GM19238 (cell line): ENCODE data around the gene STK32B.
"Not testable (repeated sequence)": the region's sequence is repeated elsewhere in the genome, so short reads cannot be mapped to it uniquely, and the experiment has no call there.

Experiments
- DNase-seq: peaks from one replicate; pipeline ENCODE4 v3.0.0; 2011; ENCODE audit warnings: low spot score; ENCODE audit not compliant: insufficient read length

The STK32B gene

DNA sequence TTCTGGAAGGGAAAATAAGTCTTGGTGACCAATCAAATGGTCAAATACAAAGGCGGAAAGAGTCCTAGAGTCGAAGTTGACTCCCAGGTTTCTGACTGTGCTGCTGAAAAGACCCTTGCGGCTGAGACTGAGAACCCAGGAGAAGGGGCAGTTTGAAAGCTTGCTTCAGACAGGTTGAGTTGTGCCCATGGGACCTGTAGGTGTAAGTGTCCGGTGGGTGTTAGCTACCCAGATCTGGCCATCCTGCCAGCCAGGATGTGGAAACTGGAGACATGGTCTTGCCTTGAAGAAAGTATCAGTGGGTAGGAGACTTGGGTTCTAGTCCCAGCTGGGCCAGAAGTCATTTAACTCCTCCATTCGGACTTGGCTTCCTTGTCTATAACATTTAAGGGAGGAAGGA, 381.9 kb downstream of the STK32B start:
- no peak for DNase-seq

DNA sequence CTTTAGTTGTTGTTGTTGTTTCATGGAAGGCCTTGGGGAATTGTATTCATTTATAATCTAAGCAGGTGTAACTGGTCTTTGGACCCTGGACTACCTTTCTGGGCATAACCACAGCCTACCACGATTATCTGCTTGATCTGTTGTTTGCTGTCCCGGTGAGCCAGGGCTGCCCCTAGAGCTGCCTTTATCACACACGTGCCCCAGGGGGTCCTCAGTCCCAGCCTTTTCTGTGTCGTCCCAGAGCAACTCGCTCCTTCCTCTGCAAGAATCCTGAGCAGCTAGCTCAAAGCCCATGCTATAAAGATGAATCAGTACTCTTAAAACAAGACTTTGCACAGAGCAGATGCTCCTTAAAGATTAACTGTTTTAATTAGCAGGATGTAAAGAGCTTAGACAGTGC, 383.9 kb downstream of the STK32B start:
- no peak for DNase-seq

DNA sequence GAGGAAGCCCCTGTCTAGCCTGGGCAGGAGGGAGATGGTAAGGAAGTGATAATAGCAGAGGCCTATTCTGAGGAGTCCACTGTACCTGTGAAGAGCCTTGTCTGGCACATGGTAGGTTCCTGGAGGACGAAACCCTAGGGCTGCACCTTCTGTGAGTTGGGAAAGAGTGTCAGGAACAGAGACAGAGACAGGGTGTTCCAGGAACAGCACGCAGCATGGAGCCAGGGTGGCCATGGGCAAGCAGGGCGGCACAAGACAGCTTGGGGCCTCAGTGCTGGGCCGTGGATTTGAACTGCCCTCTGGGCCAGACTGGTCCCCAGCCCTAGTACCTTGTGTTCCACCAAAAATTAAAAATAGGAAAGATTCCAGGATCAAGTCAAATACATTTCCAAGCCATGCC, 384.5 kb downstream of the STK32B start:
- DNase-seq = no peak

DNA sequence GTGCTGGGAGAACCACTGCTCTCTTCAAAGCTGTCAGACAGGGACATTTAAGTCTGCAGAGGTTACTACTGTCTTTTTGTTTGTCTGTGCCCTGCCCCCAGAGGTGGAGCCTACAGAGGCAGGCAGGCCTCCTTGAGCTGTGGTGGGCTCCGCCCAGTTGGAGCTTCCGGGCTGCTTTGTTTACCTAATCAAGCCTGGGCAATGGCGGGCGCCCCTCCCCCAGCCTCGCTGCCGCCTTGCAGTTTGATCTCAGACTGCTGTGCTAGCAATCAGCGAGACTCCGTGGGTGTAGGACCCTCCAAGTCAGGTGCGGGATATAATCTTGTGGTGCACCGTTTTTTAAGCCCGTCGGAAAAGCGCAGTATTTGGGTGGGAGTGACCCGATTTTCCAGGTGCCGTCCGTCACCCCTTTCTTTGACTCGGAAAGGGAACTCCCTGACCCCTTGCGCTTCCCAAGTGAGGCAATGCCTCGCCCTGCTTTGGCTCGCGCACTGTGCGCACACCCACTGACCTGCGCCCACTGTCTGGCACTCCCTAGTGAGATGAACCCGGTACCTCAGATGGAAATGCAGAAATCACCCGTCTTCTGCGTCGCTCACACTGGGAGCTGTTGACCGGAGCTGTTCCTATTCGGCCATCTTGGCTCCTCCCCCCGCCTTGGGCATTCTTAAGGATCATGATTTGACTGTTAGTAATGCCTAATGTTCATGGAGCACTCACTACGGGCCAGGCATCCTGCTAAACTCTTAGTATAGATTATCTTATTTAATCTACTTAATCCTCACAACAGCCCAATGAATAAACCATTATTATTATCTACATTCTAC, 392.9 kb downstream of the STK32B start:
- DNase-seq = not testable (repeated sequence)

DNA sequence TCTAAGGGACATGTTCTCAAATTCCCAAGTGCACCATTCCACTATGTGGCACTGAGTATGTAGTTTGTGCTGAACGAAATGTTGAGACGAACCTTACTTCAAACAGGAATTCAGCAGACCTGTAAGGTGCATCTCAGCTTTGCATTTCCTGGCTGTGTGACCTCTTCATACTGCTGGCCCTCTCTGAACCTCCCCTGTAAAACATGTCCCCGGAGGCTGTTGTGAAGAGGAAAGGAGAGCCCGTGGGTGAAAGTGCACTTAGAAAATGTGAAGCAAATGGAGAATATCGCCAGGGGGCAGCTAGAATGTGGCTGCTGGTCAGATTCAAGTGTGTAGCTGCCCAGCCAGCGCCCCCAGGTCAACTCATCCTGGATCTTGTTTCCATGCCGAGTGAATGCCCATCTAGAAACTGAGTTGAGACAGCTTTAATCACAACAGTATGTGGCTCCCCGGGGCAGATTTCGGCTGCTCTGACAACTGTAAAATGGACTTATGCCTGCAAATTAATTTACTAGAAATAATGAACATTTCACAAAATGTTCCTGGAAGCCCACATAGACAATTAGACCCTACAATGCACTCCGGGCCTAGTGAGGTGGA, 393.7 kb downstream of the STK32B start:
- no peak for DNase-seq

DNA sequence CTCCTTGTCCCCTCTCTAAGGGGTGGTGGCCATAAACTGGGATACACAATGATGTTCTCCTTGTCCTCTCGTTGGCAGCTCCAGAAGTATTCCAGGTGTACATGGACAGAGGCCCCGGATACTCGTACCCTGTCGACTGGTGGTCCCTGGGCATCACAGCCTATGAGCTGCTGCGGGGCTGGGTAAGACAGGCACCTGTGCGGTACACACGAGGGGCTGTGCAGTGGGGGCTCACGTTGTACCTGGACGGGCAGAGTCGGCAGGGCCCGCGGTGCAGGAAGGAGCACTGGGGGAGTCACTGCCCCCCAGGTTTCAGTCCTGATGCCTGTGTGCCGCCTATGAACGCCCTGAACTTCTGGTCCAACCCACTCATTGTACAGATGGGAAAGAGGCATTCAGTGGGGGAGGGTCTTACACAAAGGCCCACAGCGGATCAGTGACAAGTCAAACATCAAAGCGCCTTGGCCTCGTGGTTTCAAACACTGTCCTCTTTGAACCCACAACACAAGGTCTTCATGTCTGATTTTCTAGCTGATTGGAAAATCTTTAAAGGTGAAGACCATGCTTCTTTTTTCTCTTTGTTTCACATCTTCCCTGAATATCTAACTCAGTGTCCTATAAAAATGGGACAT, 395.4 kb downstream of the STK32B start:
- DNase-seq = no peak

DNA sequence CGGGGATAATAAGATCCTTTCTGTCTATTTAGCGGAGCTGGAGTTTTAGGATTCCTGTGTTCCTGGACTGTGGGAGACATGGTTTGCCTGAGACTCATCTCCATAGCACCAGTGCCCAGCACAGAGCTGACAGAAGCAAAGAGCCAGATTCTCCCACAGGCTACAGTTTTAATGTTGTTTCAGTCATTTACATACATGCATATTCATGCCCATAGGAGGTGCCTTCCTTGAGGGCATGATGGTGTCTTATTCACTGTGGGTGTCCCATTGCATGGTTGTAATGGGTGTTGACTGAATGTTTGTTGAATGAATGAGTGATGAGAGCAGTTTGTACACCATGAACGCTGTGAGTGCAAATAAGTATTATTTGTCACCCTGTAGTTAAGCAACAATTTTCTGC, 396.5 kb downstream of the STK32B start:
- no peak for DNase-seq

DNA sequence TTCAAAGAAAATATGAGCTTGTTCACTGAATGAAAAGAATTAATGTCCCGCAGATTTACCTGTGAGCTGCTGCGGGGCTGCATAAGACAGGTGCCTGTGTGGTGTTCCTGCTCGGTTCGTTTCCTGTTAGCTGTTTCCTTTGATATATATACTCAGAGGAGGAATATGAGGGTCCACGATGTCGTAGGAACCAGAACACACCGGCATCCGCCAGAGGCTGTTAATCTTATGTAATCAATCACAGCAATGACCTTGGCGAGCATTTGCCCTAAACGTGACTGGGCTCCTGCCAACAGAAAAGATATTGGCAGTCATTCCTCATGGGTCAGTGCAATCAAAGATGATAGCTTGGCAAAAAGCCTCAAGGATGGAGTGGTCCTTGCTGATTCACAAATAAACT, 396.9 kb downstream of the STK32B start:
- no peak for DNase-seq

DNA sequence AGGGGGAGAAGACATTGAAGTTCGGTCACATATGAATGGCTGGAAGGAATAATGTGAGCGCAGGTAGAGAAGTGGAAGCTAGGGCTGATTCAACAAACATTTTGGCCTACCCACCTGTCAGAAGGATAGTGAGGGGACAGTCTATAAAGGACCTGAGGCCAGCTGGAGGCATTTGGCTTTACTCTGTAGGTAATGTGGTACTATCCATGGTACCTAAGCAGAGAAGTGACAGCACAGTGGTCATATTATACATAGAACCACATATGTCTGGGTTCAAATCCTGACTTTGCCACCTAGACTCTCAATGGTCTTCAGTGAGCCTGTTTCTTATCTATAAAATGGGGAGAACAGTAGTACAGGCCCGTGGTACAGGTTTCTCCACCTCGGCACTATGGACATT, 400.0 kb downstream of the STK32B start:
- DNase-seq = no peak

DNA sequence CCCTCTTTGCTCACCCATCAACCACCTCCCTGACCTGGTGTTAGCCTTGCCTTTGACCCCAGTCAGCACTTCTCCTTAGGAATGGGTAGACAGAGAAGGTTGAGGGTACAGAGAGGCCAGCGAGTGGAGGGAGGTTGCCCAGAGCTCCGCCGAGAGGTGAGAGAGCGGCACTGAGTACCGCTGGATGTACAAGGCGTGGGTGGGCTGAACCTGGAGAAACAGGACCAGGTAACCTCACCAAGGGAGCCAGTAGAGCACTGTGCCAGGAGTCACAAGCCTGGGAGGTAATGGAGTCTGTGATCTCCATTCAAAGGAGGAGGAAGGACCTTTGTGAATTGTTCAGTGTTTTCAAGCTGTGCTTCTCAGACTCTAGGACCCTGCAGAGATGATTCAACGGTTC, 400.9 kb downstream of the STK32B start:
- no peak for DNase-seq

DNA sequence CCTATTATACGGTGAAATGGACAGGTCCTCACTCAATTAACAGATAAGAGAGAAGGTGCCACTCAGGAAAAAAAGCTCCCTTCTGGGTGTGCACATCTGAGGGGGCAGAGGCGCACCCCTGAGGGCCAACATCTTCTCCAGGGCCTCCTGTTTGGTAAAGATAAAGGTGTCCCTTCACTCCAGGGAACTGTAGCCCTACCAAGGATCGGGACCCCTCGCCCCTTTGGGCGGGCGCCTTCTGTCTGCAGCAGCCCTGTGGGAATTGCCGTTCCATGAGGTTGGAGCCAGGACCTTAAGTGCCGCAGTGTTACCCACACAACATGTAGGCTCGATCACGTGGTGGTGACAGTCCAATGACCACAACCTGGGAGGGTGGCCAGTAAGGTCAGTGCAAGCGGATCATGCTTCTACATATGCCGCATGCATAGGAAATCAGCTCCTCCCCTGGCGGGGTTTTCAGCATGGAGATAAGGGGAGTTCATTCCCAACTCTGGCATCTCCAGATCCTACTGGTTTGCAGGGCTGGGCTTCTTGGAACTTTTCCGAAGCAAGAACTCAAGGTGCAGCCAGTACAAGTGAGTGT, 403.8 kb downstream of the STK32B start:
- no peak for DNase-seq

DNA sequence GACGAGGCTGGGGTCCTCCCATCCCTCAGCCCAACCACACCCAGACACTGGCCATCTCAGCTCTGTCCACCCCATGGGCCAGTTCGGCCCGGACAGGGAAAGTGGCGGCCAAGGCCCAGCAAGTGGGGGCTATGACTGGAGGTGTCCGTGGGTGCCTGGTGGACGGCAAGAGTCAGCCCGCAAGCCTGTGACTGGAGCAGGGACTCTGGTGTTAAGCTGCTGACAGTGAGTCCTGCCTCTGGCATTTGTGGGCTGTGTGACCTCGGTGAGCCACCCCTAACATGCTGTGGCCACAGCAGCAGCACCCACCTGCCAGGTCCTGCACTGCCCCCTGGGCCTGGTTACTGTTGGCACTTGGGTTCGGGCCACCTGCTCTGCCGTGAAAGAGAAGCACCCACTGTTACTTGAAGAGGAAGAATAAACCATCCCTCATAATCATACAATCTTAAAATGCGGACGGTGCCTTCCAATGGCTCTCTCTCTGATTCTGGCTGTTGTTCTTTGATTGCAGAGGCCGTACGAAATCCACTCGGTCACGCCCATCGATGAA, 405.1 kb downstream of the STK32B start:
- DNase-seq = no peak

DNA sequence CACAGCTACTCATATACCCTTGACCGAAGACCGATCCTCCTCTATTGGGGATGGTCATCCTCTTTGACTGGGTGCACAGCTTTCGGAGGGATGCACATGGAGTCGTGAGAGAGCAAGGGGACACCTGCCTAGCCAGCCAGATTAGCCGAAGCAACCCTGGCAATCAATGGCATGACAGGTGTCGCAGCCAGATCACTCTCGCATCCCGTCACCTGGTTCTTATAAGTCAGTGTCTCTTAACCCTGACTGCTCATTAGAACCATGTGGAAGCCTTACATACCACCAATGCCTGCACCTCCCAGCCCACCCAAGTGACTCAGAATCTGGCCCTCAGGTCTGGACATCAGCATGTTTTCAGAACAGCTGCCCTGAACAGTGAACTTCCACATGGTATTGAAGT, 407.4 kb downstream of the STK32B start:
- DNase-seq = no peak

DNA sequence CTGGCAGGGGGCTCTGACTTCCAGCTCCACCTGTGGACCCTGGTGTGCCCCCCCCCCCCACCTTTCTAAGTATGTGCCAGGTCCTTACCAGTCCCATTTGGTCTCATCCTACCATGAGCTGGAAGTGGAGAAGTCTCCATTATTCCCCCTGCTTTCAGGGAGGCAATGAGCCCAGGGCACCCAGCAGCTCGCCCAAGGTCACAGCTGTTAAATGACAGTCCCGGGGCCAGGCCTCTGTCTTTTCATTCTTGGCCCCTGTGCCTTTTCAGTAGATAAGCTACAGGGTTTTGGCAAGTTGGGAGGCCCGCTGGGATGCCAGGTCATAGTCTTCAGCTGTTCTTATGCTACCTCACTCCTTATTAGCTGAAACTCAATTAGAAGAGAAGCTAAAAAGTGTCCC, 408.0 kb downstream of the STK32B start:
- DNase-seq = no peak

DNA sequence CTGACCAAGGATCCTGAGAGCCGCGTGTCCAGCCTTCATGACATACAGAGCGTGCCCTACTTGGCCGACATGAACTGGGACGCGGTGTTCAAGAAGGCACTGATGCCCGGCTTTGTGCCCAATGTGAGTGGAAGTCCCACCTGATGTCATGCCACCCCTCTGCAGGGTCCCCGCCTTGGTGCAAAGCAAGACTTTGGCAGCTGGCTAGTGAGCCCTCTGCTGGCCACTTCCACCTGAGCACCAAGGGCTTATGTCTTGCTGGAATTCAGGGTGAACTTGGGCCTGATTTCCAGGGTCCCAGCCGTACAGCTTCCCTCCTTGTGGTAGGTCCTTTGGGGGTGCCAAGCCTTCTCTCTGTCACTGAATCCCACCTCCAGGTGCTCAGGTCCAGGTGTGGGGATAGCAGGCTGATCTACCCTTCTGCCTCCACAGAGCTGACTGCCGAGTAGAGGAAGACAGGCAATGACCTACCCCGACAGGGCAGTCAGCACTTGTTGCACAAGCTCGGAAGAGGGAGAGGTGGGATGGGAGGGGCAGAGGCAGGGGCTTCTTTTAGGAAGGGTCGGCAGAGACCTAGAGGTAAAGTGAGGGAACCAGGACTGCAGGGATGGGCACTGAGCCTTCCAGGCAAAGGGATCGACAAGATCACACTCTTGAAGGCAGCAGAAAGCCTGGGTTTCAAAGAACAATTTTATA, 409.0 kb downstream of the STK32B start:
- DNase-seq = no peak

DNA sequence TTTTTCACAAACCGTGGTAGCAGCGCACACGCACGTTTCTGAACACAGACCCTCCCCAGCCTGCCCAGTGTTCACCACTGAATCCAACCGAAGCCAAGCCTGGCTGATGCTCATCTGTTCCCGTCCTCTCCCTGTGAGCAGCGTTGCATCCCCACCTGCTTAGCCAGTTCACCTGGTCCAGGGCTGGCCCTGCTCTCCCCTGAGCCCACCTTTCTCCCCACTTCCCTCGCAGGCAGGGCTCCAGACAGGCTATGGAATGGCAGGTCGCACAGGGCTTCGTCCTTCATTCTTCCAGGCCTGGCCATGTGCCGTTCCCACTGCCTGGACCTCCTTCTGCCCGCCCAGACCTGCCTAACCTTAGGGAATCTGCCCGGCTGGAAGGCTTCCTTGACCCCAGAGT, 410.2 kb downstream of the STK32B start:
- no peak for DNase-seq

DNA sequence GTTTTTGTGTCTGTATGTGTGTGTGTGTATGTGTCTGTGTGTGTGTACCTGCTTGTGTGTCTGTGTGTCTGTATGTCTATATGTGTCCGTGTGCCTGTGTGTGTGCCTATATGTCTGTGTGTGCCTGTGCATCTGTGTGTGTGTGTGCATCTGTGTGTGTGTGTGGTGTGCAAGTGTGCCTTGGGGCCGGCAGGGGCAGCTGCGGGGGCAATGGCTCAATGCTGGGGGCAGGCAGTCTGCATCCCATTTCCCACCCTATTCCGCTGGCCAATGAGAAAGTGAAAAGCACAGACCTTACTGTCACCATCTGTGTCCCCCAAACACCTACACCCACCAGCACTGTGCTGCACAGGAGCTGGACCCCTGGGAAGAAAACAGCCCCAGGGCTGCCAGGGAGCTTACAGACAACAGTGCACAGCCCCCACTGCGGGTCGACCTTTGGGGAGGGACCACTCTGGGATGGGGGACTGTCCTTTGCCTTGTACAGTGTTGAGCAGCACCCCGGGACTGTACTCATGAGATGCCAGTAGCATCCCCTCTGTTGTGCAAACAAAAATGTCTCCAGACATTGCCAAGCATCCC, 411.1 kb downstream of the STK32B start:
- no peak for DNase-seq

DNA sequence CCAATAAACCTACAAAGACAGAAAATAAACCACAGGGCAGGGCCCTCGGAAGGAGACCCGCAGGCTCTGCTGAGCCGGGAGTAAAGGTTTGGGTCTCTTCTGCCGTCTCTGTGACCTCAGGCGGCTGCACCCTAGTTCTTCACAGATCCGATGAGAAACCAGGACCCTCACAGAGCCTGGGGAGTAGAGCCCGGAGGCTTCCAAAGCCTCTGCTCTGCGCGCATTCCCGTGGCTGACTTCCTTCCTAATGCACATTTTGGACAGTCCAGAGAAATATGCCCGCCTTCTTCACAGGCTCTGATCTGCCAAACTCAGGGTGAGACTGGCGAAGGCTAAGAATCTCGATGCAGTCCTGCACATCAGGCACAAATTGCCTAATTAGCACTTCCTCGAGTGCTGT, 411.6 kb downstream of the STK32B start:
- DNase-seq = no peak

DNA sequence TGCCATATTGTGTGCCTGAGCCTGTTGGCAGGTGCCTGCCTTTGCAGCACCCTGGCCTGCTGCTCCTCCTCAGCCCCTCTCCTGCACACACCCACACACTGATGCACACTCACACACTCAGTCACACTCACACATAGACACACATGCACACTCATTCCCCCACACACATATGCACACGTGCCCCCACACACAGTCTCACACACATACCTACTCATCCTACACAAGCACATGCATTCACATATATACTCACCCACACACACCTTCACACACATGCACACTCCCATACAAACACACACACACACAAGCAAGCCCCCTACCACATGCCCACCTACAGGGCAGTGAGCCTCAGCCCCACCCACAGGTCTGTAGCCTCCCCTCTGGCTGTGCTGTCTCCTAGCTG, 412.1 kb downstream of the STK32B start:
- DNase-seq = no peak

DNA sequence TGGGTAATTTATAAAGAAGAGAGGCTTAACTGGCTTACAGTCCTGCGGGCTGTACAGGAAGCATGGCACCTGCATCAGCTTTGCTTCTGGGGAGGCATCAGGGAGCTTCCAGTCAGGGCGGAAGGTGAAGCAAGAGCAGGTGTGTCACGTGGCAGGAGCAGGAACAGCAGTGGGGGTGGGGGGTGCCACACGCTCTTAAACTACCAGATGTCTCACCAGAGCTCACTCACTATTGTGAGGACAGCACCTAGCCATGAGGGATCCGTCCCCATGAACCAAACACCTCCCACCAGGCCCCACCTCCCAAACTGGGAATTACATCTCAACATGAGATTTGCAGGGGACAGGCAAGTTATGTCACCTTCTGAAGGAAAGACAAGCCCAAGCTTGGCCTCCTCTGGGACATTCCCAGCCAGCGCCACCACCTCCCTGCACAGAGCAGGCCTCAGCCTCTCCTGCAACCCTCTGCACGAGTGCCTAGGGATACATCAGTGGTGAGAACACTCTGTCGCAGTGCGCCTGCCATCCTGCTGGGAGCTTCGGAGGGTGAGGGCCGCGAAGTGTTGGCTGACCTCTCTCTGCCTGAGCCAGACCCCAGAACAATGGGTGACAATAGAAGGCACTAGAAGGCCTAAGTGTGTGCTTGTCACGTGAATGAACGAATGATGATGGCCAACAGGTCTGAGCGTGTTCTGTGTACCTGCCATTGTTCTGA, 412.8 kb downstream of the STK32B start:
- no peak for DNase-seq

DNA sequence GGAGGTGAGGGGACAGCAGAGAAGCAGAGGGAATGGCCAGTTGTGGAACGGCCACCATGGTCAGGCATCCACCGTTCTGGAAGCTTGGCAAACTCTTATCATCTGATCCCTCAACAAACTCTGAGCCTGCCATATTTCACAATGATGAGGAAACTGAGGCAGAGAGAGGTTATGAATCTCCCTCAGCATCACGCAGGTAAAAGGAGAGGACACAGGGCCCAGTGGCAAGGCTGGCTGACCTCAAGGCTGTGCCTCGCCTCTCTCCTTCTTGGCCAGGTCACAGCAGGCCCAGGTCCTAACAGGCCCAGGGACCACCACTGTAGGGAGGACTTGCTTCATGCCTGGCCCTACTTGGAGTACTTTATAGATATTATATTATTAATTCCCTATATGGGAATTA, 414.2 kb downstream of the STK32B start:
- no peak for DNase-seq
